IMR-90 (cell line): ENCODE data around the gene BTBD9. TPM values are rescaled to one million over a fixed set of nuclear protein-coding genes. Genes with fewer than 3 reads are reported as not detected.

ENCODE experiments used
- ATAC-seq: fragments of 200-7000 bp; cut with Tn5 transposase; 2 replicates; pipeline ENCODE4 v1.9.1; 2020; ENCODE audit warnings: low read depth, mild to moderate bottlenecking, moderate library complexity
- BruUV-seq: library from RNA; stranded (reverse); fragments of 400-500 nt; replicated peaks from 2 replicates; lab custom pipeline; 2021; lab: Mats Ljungman, UMichigan
- CTCF ChIA-PET: fragments of 300-600 bp; formaldehyde crosslinking; extraction: SDS; loops from one replicate; lab custom pipeline; 2021; ENCODE audit warnings: antibody characterized with exemption; lab: Yijun Ruan, JAX
- POLR2A ChIA-PET: fragments of 300-600 bp; sonication (Branson Sonifier 250); formaldehyde crosslinking; loops from one replicate; lab custom pipeline; 2022; ENCODE audit warnings: antibody characterized with exemption; ENCODE audit not compliant: unreplicated experiment; lab: Charles Lee
- DNase-seq: peaks from one replicate; pipeline ENCODE4 v3.0.0; 2013
- H2AFZ ChIP-seq: replicated peaks from 2 replicates; pipeline ENCODE3; 2013; ENCODE audit warnings: low read length, mild to moderate bottlenecking; ENCODE audit not compliant: poor library complexity
- H2AK5ac ChIP-seq: 2 replicates; pipeline ENCODE4 v1.6.1; 2013; ENCODE audit warnings: low read depth, low read length, inconsistent platforms
- H2AK9ac ChIP-seq: replicated peaks from 2 replicates; pipeline ENCODE3; 2013; ENCODE audit warnings: mild to moderate bottlenecking, low read depth, low read length, moderate library complexity; ENCODE audit not compliant: poor library complexity
- H2BK120ac ChIP-seq: 2 replicates; pipeline ENCODE4 v1.6.1; 2013; ENCODE audit warnings: low read depth, low read length, inconsistent platforms
- H2BK15ac ChIP-seq: 3 replicates; pipeline ENCODE4 v1.6.1; 2013; ENCODE audit warnings: low read depth, low read length, inconsistent platforms
- H2BK20ac ChIP-seq: 2 replicates; pipeline ENCODE4 v1.6.1; 2013; ENCODE audit warnings: low read depth, mild to moderate bottlenecking, inconsistent platforms, low read length, moderate library complexity
- H2BK5ac ChIP-seq: 2 replicates; pipeline ENCODE4 v1.6.1; 2013; ENCODE audit warnings: mild to moderate bottlenecking, low read depth, low read length, inconsistent platforms; ENCODE audit not compliant: poor library complexity, severe bottlenecking
- H3K14ac ChIP-seq: replicated peaks from 2 replicates; pipeline ENCODE4 v1.6.1; 2013; ENCODE audit warnings: low read depth, low read length, inconsistent platforms
- H3K18ac ChIP-seq: 2 replicates; pipeline ENCODE4 v1.6.1; 2013; ENCODE audit warnings: low read depth, low read length, control low read depth
- H3K23ac ChIP-seq: 2 replicates; pipeline ENCODE4 v1.6.1; 2013; ENCODE audit warnings: low read depth, low read length, inconsistent platforms
- H3K27ac ChIP-seq: 2 replicates; pipeline ENCODE4 v1.5.1; 2013; ENCODE audit warnings: mild to moderate bottlenecking, control low read depth, low read length; ENCODE audit not compliant: insufficient read depth
- H3K27me3 ChIP-seq: 2 replicates; pipeline ENCODE4 v1.6.1; 2013; ENCODE audit warnings: low read length; ENCODE audit not compliant: control insufficient read depth, insufficient read depth
- H3K36me3 ChIP-seq: 2 replicates; pipeline ENCODE4 v1.6.1; 2013; ENCODE audit warnings: low read length, mixed read lengths; ENCODE audit not compliant: control insufficient read depth, insufficient read depth
- H3K4ac ChIP-seq: 2 replicates; pipeline ENCODE4 v1.6.1; 2013; ENCODE audit warnings: low read depth, low read length, inconsistent platforms
- H3K4me1 ChIP-seq: 2 replicates; pipeline ENCODE4 v1.6.1; 2013; ENCODE audit warnings: low read length, mixed read lengths; ENCODE audit not compliant: control insufficient read depth, insufficient read depth
- H3K4me2 ChIP-seq: 2 replicates; pipeline ENCODE4 v1.6.1; 2013; ENCODE audit warnings: low read depth, mild to moderate bottlenecking, control low read depth, low read length, moderate library complexity
- H3K4me3 ChIP-seq: 2 replicates; pipeline ENCODE4 v1.5.1; 2013; ENCODE audit warnings: low read depth, mild to moderate bottlenecking, control low read depth, low read length, moderate library complexity; ENCODE audit not compliant: insufficient read depth
- H3K56ac ChIP-seq: 2 replicates; pipeline ENCODE4 v1.6.1; 2013; ENCODE audit warnings: low read length, inconsistent platforms; ENCODE audit not compliant: insufficient read depth; ENCODE audit errors: extremely low read depth
- H3K79me1 ChIP-seq, 2 experiments: 2 replicates each; pipeline ENCODE4 v1.6.1; 2013; ENCODE audit warnings: low read length in 2 of 2, inconsistent platforms in 1 of 2, low read depth in 1 of 2
- H3K9ac ChIP-seq: 2 replicates; pipeline ENCODE4 v1.6.1; 2013; ENCODE audit warnings: low read depth, low read length, control low read depth
- H3K9me1 ChIP-seq: 2 replicates; pipeline ENCODE4 v1.6.1; 2013; ENCODE audit warnings: low read length, inconsistent platforms; ENCODE audit not compliant: insufficient read depth
- H3K9me3 ChIP-seq: 2 replicates; pipeline ENCODE4 v1.6.1; 2013; ENCODE audit warnings: low read length; ENCODE audit not compliant: control insufficient read depth, insufficient read depth
- H4K20me1 ChIP-seq: 2 replicates; pipeline ENCODE4 v1.6.1; 2013; ENCODE audit warnings: low read length, inconsistent platforms; ENCODE audit not compliant: insufficient read depth
- H4K5ac ChIP-seq: 2 replicates; pipeline ENCODE4 v1.6.1; 2013; ENCODE audit warnings: mild to moderate bottlenecking, low read depth, low read length, control low read depth
- H4K8ac ChIP-seq, 2 experiments: 2 replicates each; pipeline ENCODE4 v1.6.1; 2013; ENCODE audit warnings: low read depth in 2 of 2, low read length in 2 of 2, control low read depth in 1 of 2, inconsistent platforms in 1 of 2
- H4K91ac ChIP-seq: 2 replicates; pipeline ENCODE4 v1.6.1; 2013; ENCODE audit warnings: low read depth, low read length, inconsistent platforms; ENCODE audit not compliant: insufficient read depth
- BHLHE40 ChIP-seq: fragments of 150-350 bp; IDR thresholded peaks from 2 replicates; pipeline ENCODE4 v1.6.1; 2016; ENCODE audit warnings: mild to moderate bottlenecking, low read depth, low read length
- CHD1 ChIP-seq: IDR thresholded peaks from 2 replicates; pipeline ENCODE4 v1.6.1; 2012; ENCODE audit warnings: low read depth, low read length, improper control_type of control experiment
- FOS ChIP-seq: fragments of 150-350 bp; IDR thresholded peaks from 2 replicates; pipeline ENCODE4 v1.6.1; 2016; ENCODE audit warnings: low read depth, low read length
- MAZ ChIP-seq: IDR thresholded peaks from 2 replicates; pipeline ENCODE4 v1.6.1; 2012; ENCODE audit warnings: low read depth, mild to moderate bottlenecking, low read length, improper control_type of control experiment, moderate library complexity, borderline replicate concordance
- MXI1 ChIP-seq: IDR thresholded peaks from 2 replicates; pipeline ENCODE4 v1.6.1; 2012; ENCODE audit warnings: low read depth, mild to moderate bottlenecking, low read length, moderate library complexity, borderline replicate concordance
- NFE2L2 ChIP-seq: fragments of 150-350 bp; IDR thresholded peaks from 2 replicates; pipeline ENCODE4 v1.6.1; 2016; ENCODE audit warnings: low read depth, mild to moderate bottlenecking, low read length
- POLR2A ChIP-seq: IDR thresholded peaks from 2 replicates; pipeline ENCODE4 v1.6.1; 2012; ENCODE audit warnings: mild to moderate bottlenecking, low read depth, low read length
- RCOR1 ChIP-seq: IDR thresholded peaks from 2 replicates; pipeline ENCODE4 v1.6.1; 2012; ENCODE audit warnings: mild to moderate bottlenecking, low read length, improper control_type of control experiment; ENCODE audit not compliant: insufficient replicate concordance
- RFX5 ChIP-seq: IDR thresholded peaks from 2 replicates; pipeline ENCODE4 v1.8.0; 2012; ENCODE audit warnings: low read depth, mild to moderate bottlenecking, low read length, moderate library complexity
- SMC3 ChIP-seq: fragments of 150-350 bp; IDR thresholded peaks from 2 replicates; pipeline ENCODE4 v1.6.1; 2016; ENCODE audit warnings: low read depth, mild to moderate bottlenecking, antibody characterized with exemption, low read length, moderate library complexity
- WGBS, 2 experiments: methylation state at CpG; one replicate each; pipeline versions ENCODE4 v1.1.5 to v1.1.7; 2013; ENCODE audit warnings: missing lambda C conversion rate in 2 of 2; ENCODE audit not compliant: insufficient read length in 1 of 2; ENCODE audit errors: extremely low coverage in 2 of 2; 5-methylcytosine and 5-hydroxymethylcytosine counted together
- dilution Hi-C: fragments of 300-500 bp; cut with HindIII; formaldehyde crosslinking; loops from one replicate; pipeline ENCODE4 v1.14.3; 2018; ENCODE audit warnings: low sequenced_read_pairs; ENCODE audit not compliant: unreplicated experiment
- in situ Hi-C: fragments of 300-500 bp; cut with MboI; formaldehyde crosslinking; loops from 3 replicates; pipeline ENCODE4 v1.14.3; 2019; ENCODE audit warnings: low sequenced_read_pairs, inconsistent platforms, mixed read lengths
- intact Hi-C: fragments of 100-400 bp; cut with micrococcal nuclease; formaldehyde crosslinking; loops from 2 replicates; pipeline ENCODE4 v1.10.0; 2022
- polyA plus RNA-seq, 3 experiments: library from polyadenylated mRNA; depleted of rRNA; stranded (reverse); fragments of >200 nt; gene quantifications; 2 replicates each; pipeline ENCODE4 v1.2.3, GENCODE V29; 2012; ENCODE audit warnings: low replicate concordance in 1 of 3
- total RNA-seq: library from RNA; depleted of rRNA; stranded (reverse); fragments of >200 nt; gene quantifications from 2 replicates; pipeline ENCODE4 v1.2.3, GENCODE V29; 2012
- TF ChIP-seq, protein P1 (sequence below): fragments of 150-350 bp; IDR thresholded peaks from 2 replicates; pipeline ENCODE4 v1.6.1; 2016; ENCODE audit warnings: low read depth, mild to moderate bottlenecking, low read length, moderate library complexity, borderline replicate concordance
- TF ChIP-seq, protein P2 (sequence below): conservative IDR thresholded peaks from 2 replicates; pipeline ENCODE4 v1.5.1; 2012; ENCODE audit warnings: mild to moderate bottlenecking, low read depth, low read length, improper control_type of control experiment

The BTBD9 gene
- total and polyA plus RNA-seq, 2 of the 4 experiments (the other 2 are of a cell fraction), result 4.1 to 22.0 TPM

GRCh38 chr6:38198219-38198618, 441.5 kb downstream of the BTBD9 start:
- ChIA-PET POLR2A (no interaction called here), CTCF (no interaction called here)
- Histone ChIP-seq H3K79me1 (no peaks in the 10 kb centered on the region; a peak in 1 of 4 replicates), H2BK15ac (no peak overlapping the region), H4K91ac (no peak overlapping the region), H4K20me1 (no peaks in the 10 kb centered on the region; the same call in none of the 2 replicates), H3K27ac (no peak overlapping the region), H2BK20ac (no peak overlapping the region), H2AK5ac (no peak overlapping the region; the same call in 1 of the 2 replicates), H3K14ac (no peak overlapping the region), H3K4ac (no peak overlapping the region), H3K27me3 (no peaks in the 10 kb centered on the region), H4K8ac (no peak overlapping the region), H3K4me2 (no peak overlapping the region), H2BK5ac (no peak overlapping the region), H3K9me3 (no peaks in the 10 kb centered on the region), H3K18ac (no peak overlapping the region), H2BK120ac (no peak overlapping the region), H3K4me3 (no peak overlapping the region), H3K23ac (no peak overlapping the region), H3K9me1 (peaks cover 3% of the 10 kb centered on the region; the same call in 1 of the 2 replicates), H3K36me3 (no peaks in the 10 kb centered on the region), H2AFZ (no peak overlapping the region), H3K56ac (no peak overlapping the region), H2AK9ac (no peak overlapping the region), H3K4me1 (no peaks in the 10 kb centered on the region), H4K5ac (no peak overlapping the region), H3K9ac (no peak overlapping the region)
- dilution Hi-C loops, result no loop called here
- 93% methylated on average over 3 of the region's 8 CpGs; no CpG with 5 or more reads in 1 of the 2 experiments for WGBS, 2 experiments
- TF ChIP-seq, protein P1, sequence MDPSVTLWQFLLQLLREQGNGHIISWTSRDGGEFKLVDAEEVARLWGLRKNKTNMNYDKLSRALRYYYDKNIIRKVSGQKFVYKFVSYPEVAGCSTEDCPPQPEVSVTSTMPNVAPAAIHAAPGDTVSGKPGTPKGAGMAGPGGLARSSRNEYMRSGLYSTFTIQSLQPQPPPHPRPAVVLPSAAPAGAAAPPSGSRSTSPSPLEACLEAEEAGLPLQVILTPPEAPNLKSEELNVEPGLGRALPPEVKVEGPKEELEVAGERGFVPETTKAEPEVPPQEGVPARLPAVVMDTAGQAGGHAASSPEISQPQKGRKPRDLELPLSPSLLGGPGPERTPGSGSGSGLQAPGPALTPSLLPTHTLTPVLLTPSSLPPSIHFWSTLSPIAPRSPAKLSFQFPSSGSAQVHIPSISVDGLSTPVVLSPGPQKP, result no peak
- TF ChIP-seq CHD1, result no peak
- no peak for TF ChIP-seq FOS
- no peak for TF ChIP-seq BHLHE40
- TF ChIP-seq POLR2A, result no peak
- TF ChIP-seq MXI1, result no peak
- TF ChIP-seq, protein P2, sequence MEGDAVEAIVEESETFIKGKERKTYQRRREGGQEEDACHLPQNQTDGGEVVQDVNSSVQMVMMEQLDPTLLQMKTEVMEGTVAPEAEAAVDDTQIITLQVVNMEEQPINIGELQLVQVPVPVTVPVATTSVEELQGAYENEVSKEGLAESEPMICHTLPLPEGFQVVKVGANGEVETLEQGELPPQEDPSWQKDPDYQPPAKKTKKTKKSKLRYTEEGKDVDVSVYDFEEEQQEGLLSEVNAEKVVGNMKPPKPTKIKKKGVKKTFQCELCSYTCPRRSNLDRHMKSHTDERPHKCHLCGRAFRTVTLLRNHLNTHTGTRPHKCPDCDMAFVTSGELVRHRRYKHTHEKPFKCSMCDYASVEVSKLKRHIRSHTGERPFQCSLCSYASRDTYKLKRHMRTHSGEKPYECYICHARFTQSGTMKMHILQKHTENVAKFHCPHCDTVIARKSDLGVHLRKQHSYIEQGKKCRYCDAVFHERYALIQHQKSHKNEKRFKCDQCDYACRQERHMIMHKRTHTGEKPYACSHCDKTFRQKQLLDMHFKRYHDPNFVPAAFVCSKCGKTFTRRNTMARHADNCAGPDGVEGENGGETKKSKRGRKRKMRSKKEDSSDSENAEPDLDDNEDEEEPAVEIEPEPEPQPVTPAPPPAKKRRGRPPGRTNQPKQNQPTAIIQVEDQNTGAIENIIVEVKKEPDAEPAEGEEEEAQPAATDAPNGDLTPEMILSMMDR, result no peak
- no peak for TF ChIP-seq MAZ
- no peak for TF ChIP-seq NFE2L2
- no peak for TF ChIP-seq RCOR1
- no peak for TF ChIP-seq RFX5
- no peak for TF ChIP-seq SMC3
- no TSS peak for BruUV-seq
- in situ Hi-C loops, result no loop called here
- intact Hi-C loops, result no loop called here
- no peak for DNase-seq
- ATAC-seq, result no peak
